ENCODE data around the gene SRSF6.
"Not testable (repeated sequence)": the region's sequence is repeated elsewhere in the genome, so short reads cannot be mapped to it uniquely, and the experiment has no call there.

Gene SRSF6

GRCh38 chr20:43450841-43451799 is 6.6 kb upstream of the SRSF6 start:
- DNase-seq, result no peak

- DNase-seq, result no peak
Observed at GRCh38 chr20:43452404-43453126, 5.1 kb upstream of the SRSF6 start.

GRCh38 chr20:43456252-43456651 is 1.4 kb upstream of the SRSF6 start:
- not testable (repeated sequence) for DNase-seq

- DNase-seq, result peak; percentile 87
Observed at GRCh38 chr20:43456809-43457639, 672 bp upstream of the SRSF6 start.

GRCh38 chr20:43458422-43458924 is 777 bp downstream of the SRSF6 start:
- DNase-seq, result no peak

- peak; percentile 43 for DNase-seq
Observed at GRCh38 chr20:43459022-43459942, 1.6 kb downstream of the SRSF6 start.

- DNase-seq, result no peak
Observed at GRCh38 chr20:43460172-43460829, 2.6 kb downstream of the SRSF6 start.

- no peak for DNase-seq
Observed at GRCh38 chr20:43460830-43461200, 3.1 kb downstream of the SRSF6 start.

GRCh38 chr20:43461894-43462659 is 4.4 kb downstream of the SRSF6 start:
- DNase-seq, result no peak

- no peak for DNase-seq
Observed at GRCh38 chr20:43462660-43463526, 5.2 kb downstream of the SRSF6 start.

GRCh38 chr20:43463527-43464218 is 6.0 kb downstream of the SRSF6 start:
- no peak for DNase-seq

GRCh38 chr20:43464219-43464790 is 6.6 kb downstream of the SRSF6 start:
- no peak for DNase-seq

- DNase-seq, result no peak
Observed at GRCh38 chr20:43465625-43465943, 7.9 kb downstream of the SRSF6 start.

GRCh38 chr20:43467589-43467988 is 9.9 kb downstream of the SRSF6 start:
- DNase-seq, result no peak

- no peak for DNase-seq
Observed at GRCh38 chr20:43472671-43473380, 15.1 kb downstream of the SRSF6 start.

- no peak for DNase-seq
Observed at GRCh38 chr20:43473381-43473704, 15.6 kb downstream of the SRSF6 start.

GRCh38 chr20:43477193-43477592 is 19.5 kb downstream of the SRSF6 start:
- no peak for DNase-seq

GRCh38 chr20:43477619-43478018 is 19.9 kb downstream of the SRSF6 start:
- no peak for DNase-seq

All from stimulated activated CD8-positive, alpha-beta memory T cell treated with anti-CD3 and anti-CD28 coated beads, Interleukin-4, amount 100 ng/mL, for 48 hours (primary cell).